ENCODE measurements around the gene INPP5B. TPM values are rescaled to one million over a fixed set of nuclear protein-coding genes. Genes with fewer than 3 reads are reported as not detected.

The INPP5B gene
- total and polyA plus RNA-seq, 2 of the 13 experiments (the other 11 are each of a cell fraction or from before 2014, with no cell fraction given): 9.0 to 9.8 TPM

- TF ChIP-seq ATF2 (CRISPR knock-in tag; IDR thresholded peaks at IDR 0.05): peak; percentile 56; the same call in 1 of the 2 replicates
- 0 out of 2 replicates have a peak, but pooled peaks have one; percentile 35 for TF ChIP-seq ISL2 (CRISPR knock-in tag; IDR thresholded peaks at IDR 0.05)
- TF ChIP-seq ETV6 (CRISPR knock-in tag; conservative IDR thresholded peaks at IDR 0.05): no peak
- no peak for TF ChIP-seq EEA1 (CRISPR knock-in tag; IDR thresholded peaks at IDR 0.05; ENCODE audit: borderline replicate concordance)
These were observed 40.8 kb upstream of the INPP5B start (continued) for GRCh38 chr1:37987679-37988078.

- no peak for ATAC-seq
- no peak for FAIRE-seq
- H3K4me1 ChIP-seq (ENCODE audit: insufficient read depth, low read length): peaks cover 16% of the 10 kb centered on the region
- H2AFZ ChIP-seq (ENCODE audit: low read length): no peak overlapping the region
- H3K4me3 ChIP-seq (replicated peaks in 1 of 3; ENCODE audit: insufficient read depth in 1 of 3, low read depth in 2 of 3, low read length in 3 of 3): no peak overlapping the region
- POLR2A ChIA-PET: no interaction called here
- H3K9me3 ChIP-seq (ENCODE audit: low read length): no peaks in the 10 kb centered on the region
- H3K4me2 ChIP-seq (ENCODE audit: low read depth, low read length): no peak overlapping the region
- BruUV-seq (replicated peaks): no TSS peak
- no peak for TF ChIP-seq ZNF275 (CRISPR knock-in tag; IDR thresholded peaks at IDR 0.05; ENCODE audit: borderline replicate concordance)
- peak; percentile 59; the same call in 1 of the 2 replicates for TF ChIP-seq ZNF121 (CRISPR knock-in tag; IDR thresholded peaks at IDR 0.05)
- CTCF ChIA-PET (ENCODE audit: low intra/inter-chr PET ratio, low total read pairs): no interaction called here
- in situ Hi-C loops (cut with HindIII; ENCODE audit: extremely low pct_ligation_motif_present, low pct_unique_long_range_greater_than_20kb): no loop called here
- peaks cover 8% of the 10 kb centered on the region; the same call in 1 of the 2 replicates for H4K20me1 ChIP-seq (ENCODE audit: insufficient read depth, low read length)
- H3K27ac ChIP-seq (ENCODE audit: extremely low read length, insufficient read depth, low read length): no peak overlapping the region
- intact Hi-C loops (cut with micrococcal nuclease; ENCODE audit: unreplicated experiment): no loop called here
- H3K36me3 ChIP-seq (replicated peaks in 1 of 2; ENCODE audit: control insufficient read depth in 1 of 2, insufficient read depth in 2 of 2, low read length in 2 of 2): peaks cover 18 to 71% of the 10 kb centered on the region in 2 experiments
- no peaks in the 10 kb centered on the region for H3K27me3 ChIP-seq (ENCODE audit: control insufficient read depth in 1 of 2, insufficient read depth in 2 of 2, low read length in 2 of 2)
- H3K79me2 ChIP-seq (ENCODE audit: insufficient read depth, low read length): no peaks in the 10 kb centered on the region
- DNase-seq (ENCODE audit: low spot score): no peak
- 92% methylated on average over 2 of the region's 2 CpGs for WGBS (ENCODE audit: low lambda C conversion rate)
- H3K9ac ChIP-seq (ENCODE audit: insufficient read depth, low read depth, low read length): no peak overlapping the region
These were observed 36.7 kb upstream of the INPP5B start for GRCh38 chr1:37983546-37983945.
